Activated CD4-positive, CD25-positive, alpha-beta regulatory T cell (primary cell): Measurements from ENCODE around the gene FAT1.

Experiments
- DNase-seq, 4 experiments: peaks; one replicate each; lab custom pipeline; 2025; lab: John Stamatoyannopoulos, UW

The FAT1 gene

GRCh38 chr4:186658657-186659056 is 65.0 kb downstream of the FAT1 start:
- DNase-seq, result no peak

GRCh38 chr4:186657764-186658163 is 65.9 kb downstream of the FAT1 start:
- no peak for DNase-seq

- DNase-seq, result no peak
These were observed 69.7 kb downstream of the FAT1 start for GRCh38 chr4:186653969-186654368.

GRCh38 chr4:186651624-186652023 is 72.0 kb downstream of the FAT1 start:
- DNase-seq, result no peak

- no peak for DNase-seq
These were observed 72.5 kb downstream of the FAT1 start for GRCh38 chr4:186651181-186651603.

GRCh38 chr4:186650401-186651180 is 73.1 kb downstream of the FAT1 start:
- DNase-seq, result no peak

GRCh38 chr4:186647821-186648220 is 75.8 kb downstream of the FAT1 start:
- DNase-seq, result no peak

- DNase-seq, result no peak
These were observed 78.9 kb downstream of the FAT1 start for GRCh38 chr4:186644737-186645261.

- no peak for DNase-seq
These were observed 79.4 kb downstream of the FAT1 start for GRCh38 chr4:186644311-186644638.

GRCh38 chr4:186643501-186644310 is 80.0 kb downstream of the FAT1 start:
- DNase-seq, result no peak

GRCh38 chr4:186642998-186643397 is 80.7 kb downstream of the FAT1 start:
- no peak for DNase-seq

- DNase-seq, result no peak
These were observed 81.1 kb downstream of the FAT1 start for GRCh38 chr4:186642530-186642929.

- no peak for DNase-seq
These were observed 89.0 kb downstream of the FAT1 start for GRCh38 chr4:186634591-186635128.

GRCh38 chr4:186633844-186634243 is 89.8 kb downstream of the FAT1 start:
- no peak for DNase-seq

- no peak for DNase-seq
These were observed 93.5 kb downstream of the FAT1 start for GRCh38 chr4:186630128-186630527.

GRCh38 chr4:186628058-186628711 is 95.5 kb downstream of the FAT1 start:
- DNase-seq, result no peak

GRCh38 chr4:186627226-186627865 is 96.3 kb downstream of the FAT1 start:
- no peak for DNase-seq

- no peak for DNase-seq
These were observed 98.7 kb downstream of the FAT1 start for GRCh38 chr4:186624951-186625350.

- no peak for DNase-seq
These were observed 100.1 kb downstream of the FAT1 start for GRCh38 chr4:186623546-186623945.

- DNase-seq, result no peak
These were observed 100.7 kb downstream of the FAT1 start for GRCh38 chr4:186622788-186623464.

GRCh38 chr4:186621959-186622553 is 101.6 kb downstream of the FAT1 start:
- DNase-seq, result no peak
